Neural cell (in vitro differentiated cells): ENCODE data around the gene SLC31A2. TPM values are rescaled to one million over a fixed set of nuclear protein-coding genes. Genes with fewer than 3 reads are reported as not detected.

ENCODE experiments used
- H2AFZ ChIP-seq: fragments of 200-600, 300-800 bp; sonication (generic), shearing (Covaris generic); 2 replicates; pipeline ENCODE4 v1.6.0; 2014; ENCODE audit warnings: low read depth, mild to moderate bottlenecking, antibody characterized with exemption, low read length, moderate library complexity
- H3F3A ChIP-seq: fragments of 200-600 bp; shearing (Covaris generic); 2 replicates; pipeline ENCODE4 v1.6.1; 2016; ENCODE audit warnings: mild to moderate bottlenecking, moderate library complexity, mixed read lengths, antibody characterized with exemption, low read length; ENCODE audit not compliant: insufficient read depth, poor library complexity, severe bottlenecking
- H3K27ac ChIP-seq: fragments of 200-600, 300-800 bp; sonication (generic), shearing (Covaris generic); 2 replicates; pipeline ENCODE4 v1.5.1; 2014; ENCODE audit warnings: mild to moderate bottlenecking, low read length, moderate library complexity
- H3K27me3 ChIP-seq: fragments of 300-800, 200-600 bp; sonication (generic), shearing (Covaris generic); 2 replicates; pipeline ENCODE4 v1.6.0; 2014; ENCODE audit warnings: mild to moderate bottlenecking, low read depth, low read length, moderate library complexity; ENCODE audit not compliant: insufficient read depth
- H3K36me3 ChIP-seq: fragments of 300-800, 200-600 bp; sonication (generic), shearing (Covaris generic); 2 replicates; pipeline ENCODE4 v1.5.1; 2014; ENCODE audit warnings: mild to moderate bottlenecking, antibody characterized with exemption, low read length, moderate library complexity; ENCODE audit not compliant: insufficient read depth
- H3K4me2 ChIP-seq: fragments of 300-800, 200-600 bp; sonication (generic), shearing (Covaris generic); 2 replicates; pipeline ENCODE4 v1.6.0; 2014; ENCODE audit warnings: mild to moderate bottlenecking, low read length
- H3K4me3 ChIP-seq: fragments of 300-800, 200-600 bp; sonication (generic), shearing (Covaris generic); 2 replicates; pipeline ENCODE4 v1.5.1; 2014; ENCODE audit warnings: mild to moderate bottlenecking, low read length, moderate library complexity
- H3K79me2 ChIP-seq: fragments of 200-600 bp; shearing (Covaris generic); replicated peaks from 2 replicates; pipeline ENCODE4 v1.6.0; 2014; ENCODE audit warnings: mild to moderate bottlenecking, low read length, moderate library complexity; ENCODE audit not compliant: insufficient read depth
- H3K9ac ChIP-seq: fragments of 300-800, 200-600 bp; sonication (generic), shearing (Covaris generic); 2 replicates; pipeline ENCODE4 v1.6.1; 2016; ENCODE audit warnings: mild to moderate bottlenecking, low read length, mixed read lengths
- H3K9me2 ChIP-seq: fragments of 200-600 bp; shearing (Covaris generic); 2 replicates; pipeline ENCODE4 v1.6.1; 2016; ENCODE audit warnings: mild to moderate bottlenecking, low read length, mixed read lengths; ENCODE audit not compliant: insufficient read depth
- H3K9me3 ChIP-seq: fragments of 200-600, 300-800 bp; sonication (generic), shearing (Covaris generic); 2 replicates; pipeline ENCODE4 v1.6.1; 2016; ENCODE audit warnings: mild to moderate bottlenecking, mixed run types, low read length, moderate library complexity, mixed read lengths
- H4K20me1 ChIP-seq: fragments of 200-600 bp; shearing (Covaris generic); 2 replicates; pipeline ENCODE4 v1.6.1; 2016; ENCODE audit warnings: mild to moderate bottlenecking, mixed run types; ENCODE audit not compliant: insufficient read depth
- EP300 ChIP-seq: fragments of 450-650 bp; conservative IDR thresholded peaks from 2 replicates; pipeline ENCODE4 v1.6.1; 2014; ENCODE audit warnings: antibody characterized with exemption, mild to moderate bottlenecking, moderate library complexity; ENCODE audit not compliant: poor library complexity, severe bottlenecking
- EZH2 ChIP-seq: fragments of 200-600, 300-800 bp; shearing (Covaris generic), sonication (generic); IDR thresholded peaks from 2 replicates; pipeline ENCODE4 v1.6.1; 2014; ENCODE audit warnings: antibody characterized with exemption, low read length, borderline replicate concordance, mild to moderate bottlenecking; ENCODE audit not compliant: insufficient read depth, poor library complexity, severe bottlenecking
- MXI1 ChIP-seq: fragments of 450-650 bp; conservative IDR thresholded peaks from 2 replicates; pipeline ENCODE4 v1.6.1; 2014; ENCODE audit warnings: antibody characterized with exemption, mild to moderate bottlenecking; ENCODE audit not compliant: poor library complexity, severe bottlenecking
- POLR2AphosphoS5 ChIP-seq: IDR thresholded peaks from 2 replicates; pipeline ENCODE4 v1.6.1; 2012
- RAD21 ChIP-seq: fragments of 450-650 bp; conservative IDR thresholded peaks from 2 replicates; pipeline ENCODE4 v1.6.1; 2014; ENCODE audit warnings: antibody characterized with exemption, mild to moderate bottlenecking, moderate library complexity
- SMC3 ChIP-seq: fragments of 450-650 bp; conservative IDR thresholded peaks from 2 replicates; pipeline ENCODE4 v1.6.1; 2014; ENCODE audit warnings: antibody characterized with exemption, mild to moderate bottlenecking, moderate library complexity; ENCODE audit not compliant: poor library complexity
- TAF1 ChIP-seq: IDR thresholded peaks from 2 replicates; pipeline ENCODE4 v1.6.1; 2012; ENCODE audit warnings: low read depth
- polyA plus RNA-seq: library from polyadenylated mRNA; depleted of rRNA; stranded (reverse); fragments of >200 nt; gene quantifications from 2 replicates; pipeline ENCODE4 v1.2.3, GENCODE V29; 2014
- TF ChIP-seq, protein P1 (sequence below): IDR thresholded peaks from 2 replicates; pipeline ENCODE4 v1.6.1; 2012; ENCODE audit warnings: borderline replicate concordance
- TF ChIP-seq, protein P2 (sequence below): fragments of 450-650 bp; IDR thresholded peaks from 2 replicates; pipeline ENCODE4 v1.5.1; 2014; ENCODE audit warnings: antibody characterized with exemption, mild to moderate bottlenecking, moderate library complexity; ENCODE audit not compliant: poor library complexity, severe bottlenecking

Gene SLC31A2
- polyA plus RNA-seq, 1 donor from 2014 or later = 4.1 TPM

DNA sequence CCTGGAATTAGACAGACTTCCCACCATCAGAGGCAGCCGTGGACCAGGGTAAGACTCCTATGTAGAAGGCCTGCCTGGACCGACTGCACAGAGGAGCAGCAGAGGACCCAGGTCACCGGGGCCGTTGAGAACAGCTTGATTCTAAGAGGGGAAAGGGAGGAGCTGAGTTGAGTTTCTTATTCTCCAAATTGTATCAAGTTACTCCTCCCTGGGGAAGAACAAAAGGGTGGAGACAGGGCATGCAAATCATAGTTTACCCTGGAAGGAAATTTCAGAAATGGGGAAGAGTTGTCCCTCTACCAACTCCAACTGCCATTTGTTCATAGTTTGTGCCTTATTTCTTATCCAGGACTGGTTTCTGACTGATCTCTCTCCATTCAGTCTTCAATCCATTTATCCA, 20.9 kb upstream of the SLC31A2 start:
- Histone ChIP-seq H3K9me2 (no peaks in the 10 kb centered on the region), H3K9ac (no peak overlapping the region), H3K27ac (no peak overlapping the region), H3K27me3 (peaks cover 9% of the 10 kb centered on the region), H3K79me2 (no peaks in the 10 kb centered on the region), H3F3A (no peaks in the 10 kb centered on the region), H3K36me3 (no peaks in the 10 kb centered on the region), H4K20me1 (no peaks in the 10 kb centered on the region), H3K4me3 (no peak overlapping the region), H3K4me2 (no peak overlapping the region), H3K9me3 (no peaks in the 10 kb centered on the region), H2AFZ (no peak overlapping the region)
- TF ChIP-seq TAF1 (no peak), RAD21 (no peak), POLR2AphosphoS5 (no peak), EP300 (no peak), MXI1 (no peak), SMC3 (no peak), EZH2 (no peak)
- TF ChIP-seq, protein P1, sequence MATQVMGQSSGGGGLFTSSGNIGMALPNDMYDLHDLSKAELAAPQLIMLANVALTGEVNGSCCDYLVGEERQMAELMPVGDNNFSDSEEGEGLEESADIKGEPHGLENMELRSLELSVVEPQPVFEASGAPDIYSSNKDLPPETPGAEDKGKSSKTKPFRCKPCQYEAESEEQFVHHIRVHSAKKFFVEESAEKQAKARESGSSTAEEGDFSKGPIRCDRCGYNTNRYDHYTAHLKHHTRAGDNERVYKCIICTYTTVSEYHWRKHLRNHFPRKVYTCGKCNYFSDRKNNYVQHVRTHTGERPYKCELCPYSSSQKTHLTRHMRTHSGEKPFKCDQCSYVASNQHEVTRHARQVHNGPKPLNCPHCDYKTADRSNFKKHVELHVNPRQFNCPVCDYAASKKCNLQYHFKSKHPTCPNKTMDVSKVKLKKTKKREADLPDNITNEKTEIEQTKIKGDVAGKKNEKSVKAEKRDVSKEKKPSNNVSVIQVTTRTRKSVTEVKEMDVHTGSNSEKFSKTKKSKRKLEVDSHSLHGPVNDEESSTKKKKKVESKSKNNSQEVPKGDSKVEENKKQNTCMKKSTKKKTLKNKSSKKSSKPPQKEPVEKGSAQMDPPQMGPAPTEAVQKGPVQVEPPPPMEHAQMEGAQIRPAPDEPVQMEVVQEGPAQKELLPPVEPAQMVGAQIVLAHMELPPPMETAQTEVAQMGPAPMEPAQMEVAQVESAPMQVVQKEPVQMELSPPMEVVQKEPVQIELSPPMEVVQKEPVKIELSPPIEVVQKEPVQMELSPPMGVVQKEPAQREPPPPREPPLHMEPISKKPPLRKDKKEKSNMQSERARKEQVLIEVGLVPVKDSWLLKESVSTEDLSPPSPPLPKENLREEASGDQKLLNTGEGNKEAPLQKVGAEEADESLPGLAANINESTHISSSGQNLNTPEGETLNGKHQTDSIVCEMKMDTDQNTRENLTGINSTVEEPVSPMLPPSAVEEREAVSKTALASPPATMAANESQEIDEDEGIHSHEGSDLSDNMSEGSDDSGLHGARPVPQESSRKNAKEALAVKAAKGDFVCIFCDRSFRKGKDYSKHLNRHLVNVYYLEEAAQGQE = no peak
- TF ChIP-seq, protein P2, sequence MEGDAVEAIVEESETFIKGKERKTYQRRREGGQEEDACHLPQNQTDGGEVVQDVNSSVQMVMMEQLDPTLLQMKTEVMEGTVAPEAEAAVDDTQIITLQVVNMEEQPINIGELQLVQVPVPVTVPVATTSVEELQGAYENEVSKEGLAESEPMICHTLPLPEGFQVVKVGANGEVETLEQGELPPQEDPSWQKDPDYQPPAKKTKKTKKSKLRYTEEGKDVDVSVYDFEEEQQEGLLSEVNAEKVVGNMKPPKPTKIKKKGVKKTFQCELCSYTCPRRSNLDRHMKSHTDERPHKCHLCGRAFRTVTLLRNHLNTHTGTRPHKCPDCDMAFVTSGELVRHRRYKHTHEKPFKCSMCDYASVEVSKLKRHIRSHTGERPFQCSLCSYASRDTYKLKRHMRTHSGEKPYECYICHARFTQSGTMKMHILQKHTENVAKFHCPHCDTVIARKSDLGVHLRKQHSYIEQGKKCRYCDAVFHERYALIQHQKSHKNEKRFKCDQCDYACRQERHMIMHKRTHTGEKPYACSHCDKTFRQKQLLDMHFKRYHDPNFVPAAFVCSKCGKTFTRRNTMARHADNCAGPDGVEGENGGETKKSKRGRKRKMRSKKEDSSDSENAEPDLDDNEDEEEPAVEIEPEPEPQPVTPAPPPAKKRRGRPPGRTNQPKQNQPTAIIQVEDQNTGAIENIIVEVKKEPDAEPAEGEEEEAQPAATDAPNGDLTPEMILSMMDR = no peak

DNA sequence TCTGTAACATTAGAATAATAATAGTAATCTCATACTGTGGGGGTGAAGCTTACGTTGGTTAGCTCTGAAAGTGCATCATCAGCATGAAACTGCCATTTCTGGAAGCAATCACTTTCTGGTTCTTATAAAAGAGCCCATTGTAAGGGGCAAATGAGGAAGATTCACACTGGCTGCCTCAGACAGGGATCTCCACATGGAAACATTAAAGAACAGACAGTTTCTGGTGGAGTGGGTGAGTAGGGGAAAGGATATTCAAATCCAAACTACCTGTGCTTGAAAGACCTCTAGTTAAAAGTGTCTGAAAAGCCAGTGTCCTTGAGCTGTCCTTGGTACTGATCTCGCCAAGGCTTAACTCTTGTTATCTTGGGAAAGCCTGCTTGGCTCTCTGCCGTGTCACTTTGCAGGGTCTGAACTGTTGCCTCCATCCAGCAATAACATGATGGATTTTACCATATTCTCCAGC, 19.1 kb upstream of the SLC31A2 start:
- no peaks in the 10 kb centered on the region for H3F3A ChIP-seq
- H3K9me2 ChIP-seq = no peaks in the 10 kb centered on the region
- H3K27ac ChIP-seq = no peak overlapping the region
- H3K79me2 ChIP-seq = no peaks in the 10 kb centered on the region
- TF ChIP-seq POLR2AphosphoS5 = no peak
- TF ChIP-seq RAD21 = no peak
- no peak for TF ChIP-seq EZH2
- no peak for TF ChIP-seq MXI1
- no peak for TF ChIP-seq TAF1
- no peak overlapping the region for H2AFZ ChIP-seq
- no peak overlapping the region for H3K9ac ChIP-seq
- peaks cover 11% of the 10 kb centered on the region for H3K27me3 ChIP-seq
- no peaks in the 10 kb centered on the region for H3K36me3 ChIP-seq
- no peaks in the 10 kb centered on the region for H3K9me3 ChIP-seq
- no peak overlapping the region for H3K4me2 ChIP-seq
- no peak overlapping the region for H3K4me3 ChIP-seq
- no peaks in the 10 kb centered on the region for H4K20me1 ChIP-seq
